DMS153 (cell line): ENCODE results near the gene NOS1.
"Not testable (repeated sequence)": the region's sequence is repeated elsewhere in the genome, so short reads cannot be mapped to it uniquely, and the experiment has no call there.

Experiments
- DNase-seq: peaks from one replicate; lab custom pipeline; 2025; lab: John Stamatoyannopoulos, UW

The NOS1 gene

DNA sequence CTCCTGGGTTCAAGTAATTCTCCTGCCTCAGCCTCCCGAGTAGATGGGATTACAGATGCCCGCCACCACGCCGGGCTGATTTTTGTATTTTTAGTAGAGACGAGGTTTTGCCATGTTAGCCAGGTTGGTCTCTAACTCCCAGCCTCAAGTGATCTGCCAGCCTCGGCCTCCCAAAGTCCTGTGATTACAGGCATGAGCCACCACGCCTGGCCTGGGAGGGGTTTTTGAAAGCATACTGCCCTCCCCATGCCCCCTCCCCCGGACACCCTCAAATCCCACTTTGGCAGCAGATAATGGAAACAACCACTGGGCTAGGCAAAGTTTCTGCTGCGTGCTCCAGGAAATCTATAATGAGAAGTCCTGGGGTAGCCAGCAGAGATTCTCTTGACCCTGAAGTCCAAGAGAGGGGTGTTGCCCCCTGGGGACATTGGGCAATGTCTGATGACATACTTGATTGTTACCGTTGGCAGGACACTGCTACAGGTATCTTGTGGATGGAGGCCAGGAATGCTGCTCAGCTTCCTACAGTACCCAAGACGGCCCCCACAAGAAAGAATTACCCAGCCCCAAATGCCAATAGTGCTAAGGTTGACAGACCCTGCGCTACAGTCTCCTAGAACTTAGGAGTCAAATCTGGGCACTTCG lies 152.5 kb downstream of the NOS1 start:
- no peak for DNase-seq

DNA sequence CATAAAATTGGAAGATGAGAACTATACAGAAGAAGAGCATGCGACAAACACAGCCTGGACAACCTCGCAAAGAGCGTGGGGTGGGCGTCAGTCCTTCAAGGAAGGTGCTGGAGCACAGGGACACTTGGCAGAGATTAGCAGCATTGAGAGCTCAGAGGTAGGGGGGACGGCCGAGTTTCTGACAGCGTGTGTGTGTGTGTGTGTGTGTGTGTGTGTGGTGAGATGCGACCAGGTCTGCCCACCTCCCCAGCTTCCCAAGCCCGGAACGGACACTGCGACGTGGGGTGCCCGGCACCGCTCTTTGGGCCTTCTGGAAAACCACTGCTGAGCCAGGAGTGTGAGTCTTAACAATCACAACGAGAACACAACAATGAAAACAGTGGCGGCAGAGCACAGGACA lies 153.2 kb downstream of the NOS1 start:
- DNase-seq, result no peak

DNA sequence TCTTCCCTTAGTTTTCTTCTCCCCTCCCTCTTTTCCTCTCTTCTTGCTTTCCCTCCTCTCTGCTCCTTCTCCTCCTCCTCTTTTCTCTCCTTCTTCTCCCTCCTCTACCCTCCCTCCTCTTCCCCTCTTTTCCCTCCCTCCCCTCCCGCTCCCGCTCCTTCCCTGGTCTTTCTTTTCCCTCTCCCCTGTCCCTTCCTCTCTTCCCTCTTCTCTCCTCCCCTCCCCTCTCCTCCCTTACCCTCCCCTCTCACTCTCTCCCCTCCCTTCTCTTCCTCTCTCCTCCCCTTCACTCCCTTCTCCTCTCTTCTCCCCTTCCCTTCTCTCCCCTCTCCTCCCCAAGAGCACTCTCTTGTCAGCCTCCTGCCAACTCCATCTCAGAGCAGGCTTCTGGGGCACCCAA lies 153.8 kb downstream of the NOS1 start:
- DNase-seq, result no peak

DNA sequence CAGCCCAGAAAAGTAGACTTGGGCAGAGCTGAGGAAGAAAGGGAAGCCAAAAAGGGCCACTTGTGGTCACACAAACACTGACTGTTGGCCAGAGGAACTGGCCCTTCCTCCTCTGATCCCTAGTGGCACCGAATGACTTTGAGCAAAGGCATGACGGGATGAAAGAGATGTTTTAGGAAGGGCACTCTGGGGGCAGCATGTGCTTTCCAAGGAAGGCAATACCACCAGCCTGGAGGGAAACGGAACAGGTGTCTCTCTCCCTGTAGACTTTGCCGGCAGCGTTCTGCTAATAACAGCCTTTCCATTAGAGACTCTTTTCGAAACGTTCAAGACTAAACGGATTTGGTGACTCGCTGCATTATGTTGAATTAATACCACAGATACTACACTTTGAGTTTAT lies 158.9 kb downstream of the NOS1 start:
- DNase-seq, result no peak

DNA sequence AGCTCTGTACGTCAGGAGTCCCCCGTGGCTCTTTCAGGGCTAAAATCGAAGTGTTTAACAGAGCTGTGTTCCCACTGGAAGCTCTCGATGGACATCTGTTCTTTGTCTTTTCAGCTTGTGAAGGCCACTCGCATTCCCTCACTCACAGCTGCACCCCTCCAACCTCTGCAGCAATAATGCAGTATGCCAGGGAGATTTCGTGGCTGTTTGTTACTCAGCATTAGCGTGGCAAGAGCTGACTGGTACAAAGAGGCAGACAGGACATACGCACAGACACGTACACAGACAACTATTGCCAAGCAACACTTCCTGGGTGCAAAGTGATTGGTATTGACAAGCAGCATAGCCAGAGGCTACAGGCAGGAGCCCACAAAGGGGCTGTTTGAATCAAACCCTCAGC lies 159.4 kb downstream of the NOS1 start:
- DNase-seq, result no peak

DNA sequence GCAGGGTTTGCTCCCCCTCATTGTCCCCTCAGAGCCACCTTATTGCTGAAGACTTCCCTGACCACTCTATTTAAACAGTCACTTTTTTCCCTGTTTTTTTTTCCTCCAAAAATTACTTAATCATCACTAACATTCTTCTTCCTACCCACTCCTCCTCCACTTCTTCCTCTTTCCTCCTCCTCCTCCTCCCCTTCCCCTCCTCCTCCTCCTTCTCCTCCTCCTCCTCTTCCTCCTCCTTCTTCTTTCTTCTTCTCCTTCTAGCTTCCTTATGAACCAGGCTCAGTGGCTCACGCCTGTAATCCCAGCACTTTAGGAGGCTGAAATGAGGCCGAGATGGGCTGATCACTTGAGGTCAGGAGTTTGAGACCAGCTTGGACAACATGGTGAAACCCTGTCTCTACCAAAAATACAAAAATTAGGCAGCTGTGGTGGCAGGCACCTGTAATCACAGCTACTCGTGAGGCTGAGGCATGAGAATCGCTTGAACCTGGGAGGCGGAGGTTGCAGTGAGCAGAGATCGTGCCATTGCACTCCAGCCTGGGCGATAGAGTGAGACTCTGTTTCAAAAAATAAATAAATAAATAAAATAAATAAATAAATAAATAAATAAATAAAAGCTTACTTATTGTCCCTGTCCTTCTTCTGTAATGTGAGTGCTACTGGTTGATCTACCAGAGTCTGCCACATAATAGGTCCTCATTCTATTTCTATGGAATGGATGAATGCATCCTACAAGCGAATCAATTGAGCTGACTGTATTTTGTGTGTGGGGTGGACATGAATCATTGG lies 161.3 kb downstream of the NOS1 start:
- DNase-seq, result not testable (repeated sequence)

DNA sequence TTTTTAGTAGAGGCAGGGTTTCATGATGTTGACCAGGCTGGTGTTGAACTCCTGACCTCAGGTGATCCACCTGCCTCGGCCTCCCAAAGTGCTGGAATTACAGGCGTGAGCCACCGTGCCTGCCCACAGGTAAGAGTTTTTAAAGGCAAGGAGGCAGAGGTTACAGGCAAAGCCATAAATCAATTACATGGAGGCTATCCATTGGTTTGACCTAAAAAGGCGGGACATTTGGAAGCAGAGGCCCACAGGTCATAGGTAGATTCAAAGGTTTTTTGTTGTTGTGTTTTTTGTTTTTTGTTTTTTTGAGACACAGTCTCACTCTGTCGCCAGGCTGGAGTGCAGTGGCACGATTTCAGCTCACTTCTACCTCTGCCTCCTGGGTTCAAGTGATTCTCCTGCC lies 165.1 kb downstream of the NOS1 start:
- not testable (repeated sequence) for DNase-seq

DNA sequence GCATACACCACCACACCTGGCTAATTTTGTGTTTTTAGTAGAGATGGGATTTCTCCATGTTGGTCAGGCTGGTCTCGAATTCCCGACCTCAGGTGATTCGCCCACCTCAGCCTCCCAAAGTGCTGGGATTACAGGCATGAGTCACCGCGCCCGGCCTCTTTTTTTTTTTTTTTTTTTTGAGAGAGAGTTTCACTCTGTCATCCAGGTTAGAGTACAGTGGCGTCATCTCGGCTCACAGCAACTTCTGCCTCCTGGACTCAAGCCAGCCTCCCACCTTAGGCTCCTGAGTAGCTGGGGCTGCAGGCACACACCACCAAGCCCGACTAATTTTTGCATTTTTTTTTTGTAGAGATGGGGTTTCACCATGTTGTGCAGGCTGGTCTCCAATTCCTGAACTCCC lies 166.4 kb downstream of the NOS1 start:
- DNase-seq, result not testable (repeated sequence)

DNA sequence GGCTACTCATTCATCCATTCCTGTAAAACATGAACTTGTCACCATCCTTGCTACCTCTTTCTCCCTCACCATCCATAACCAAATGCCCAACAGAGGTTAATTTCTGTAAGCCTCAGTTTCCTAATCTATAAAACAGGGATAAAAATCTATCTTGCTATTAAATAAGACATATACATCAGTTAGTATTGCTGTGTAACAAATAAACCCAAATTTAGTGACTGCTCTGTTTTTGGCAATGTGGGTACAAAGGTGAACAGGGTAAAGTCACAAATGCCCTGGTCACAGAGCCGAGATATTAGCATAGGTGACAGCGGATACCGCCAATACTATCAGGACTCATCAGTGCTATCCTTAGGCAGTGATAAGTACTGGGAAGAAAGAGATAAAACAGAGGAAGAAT lies 167.5 kb downstream of the NOS1 start:
- no peak for DNase-seq

DNA sequence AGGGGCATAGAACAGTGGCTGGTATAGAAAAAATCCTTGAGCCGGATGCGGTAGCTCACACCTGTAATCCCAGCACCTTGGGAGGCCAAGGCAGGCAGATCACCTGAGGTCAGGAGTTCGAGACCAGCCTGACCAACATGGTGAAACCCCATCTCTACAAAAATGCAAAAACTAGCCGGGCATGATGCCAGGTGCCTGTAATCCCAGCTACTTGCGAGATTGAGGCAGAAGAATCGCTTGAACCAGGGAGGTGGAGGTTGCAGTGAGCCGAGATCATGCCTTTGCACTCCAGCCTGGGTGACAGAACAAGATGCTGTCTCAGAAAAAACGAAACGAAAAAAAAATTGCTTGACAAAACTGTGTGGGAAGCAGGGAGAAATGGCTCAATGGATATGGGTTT lies 168.8 kb downstream of the NOS1 start:
- DNase-seq, result not testable (repeated sequence)

DNA sequence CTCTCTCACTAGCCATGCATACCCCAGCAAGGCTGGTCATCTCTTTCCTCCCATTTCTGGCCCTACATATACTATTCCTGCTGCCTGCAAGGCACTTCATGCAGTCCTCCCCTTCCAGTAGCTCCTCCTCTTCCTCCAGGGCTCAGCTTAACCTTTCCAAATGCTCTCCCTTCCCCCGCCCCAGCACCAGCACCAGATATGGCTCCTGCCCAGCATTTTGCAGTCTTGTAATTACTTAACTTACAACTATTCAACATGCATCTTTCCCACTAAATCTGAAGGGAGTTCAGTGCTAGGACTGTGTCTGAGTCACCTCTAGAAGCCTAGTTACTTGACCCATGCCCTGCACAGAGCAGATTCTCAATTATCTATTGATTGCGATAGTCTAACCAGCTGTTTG lies 169.4 kb downstream of the NOS1 start:
- no peak for DNase-seq

DNA sequence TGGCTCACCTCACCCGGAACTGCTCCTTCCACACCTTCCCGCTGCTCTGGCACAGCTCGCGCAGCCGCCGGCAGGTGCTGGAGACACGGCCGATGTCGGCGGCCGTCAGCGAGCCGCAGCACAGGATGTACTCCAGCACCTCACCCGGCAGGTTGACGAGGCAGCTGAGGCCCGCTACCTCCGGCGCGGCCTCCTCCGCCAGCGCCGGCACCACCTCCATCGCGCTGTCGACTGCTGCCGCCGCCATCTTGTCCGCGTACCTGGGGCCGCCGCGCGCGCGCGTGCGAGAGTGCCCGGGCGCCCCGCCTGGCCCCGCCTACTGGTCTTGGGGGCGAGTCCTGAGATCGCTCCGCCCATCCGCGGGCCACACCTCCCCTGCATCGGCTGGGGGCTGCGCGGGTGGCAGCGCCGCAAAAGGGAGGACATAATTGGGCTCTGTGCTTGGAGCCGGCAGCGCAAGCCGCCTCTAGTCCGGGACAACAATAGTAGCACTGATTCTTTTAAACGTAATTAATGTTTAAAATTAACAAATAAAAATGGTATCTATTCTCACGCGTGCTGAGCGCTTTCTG lies 171.1 kb downstream of the NOS1 start, which contains the start of gene FBXO21:
FBXO21 (minus strand) TSS at position 261 of the 572 bp plus-strand sequence; CDS start at position 247, 14 bp downstream.
- DNase-seq, result peak; percentile 75

DNA sequence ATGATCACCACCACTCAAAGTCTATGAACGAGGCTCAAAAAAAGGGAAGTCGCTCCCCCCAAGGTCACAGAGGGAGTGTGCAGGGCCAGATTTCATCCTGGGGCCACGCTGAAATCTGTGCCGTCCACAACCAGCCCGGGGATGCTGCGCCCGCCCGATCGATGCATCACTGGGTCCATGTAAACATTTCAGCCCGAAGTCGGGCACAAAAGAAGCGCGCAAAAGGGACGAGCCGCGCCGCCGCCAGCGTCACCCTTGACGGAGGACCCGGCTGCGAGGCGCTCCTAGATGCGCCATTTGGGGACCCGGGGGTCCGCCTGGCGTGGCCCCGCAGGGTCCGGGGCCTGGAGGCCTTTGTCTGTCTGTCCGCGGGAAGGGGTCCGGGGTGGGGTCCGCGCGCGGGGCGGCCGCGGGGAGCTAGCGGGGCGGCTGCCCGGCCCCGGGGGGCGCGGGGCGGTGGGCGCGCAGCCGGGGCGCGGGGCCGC lies 171.7 kb downstream of the NOS1 start:
- DNase-seq, result no peak

DNA sequence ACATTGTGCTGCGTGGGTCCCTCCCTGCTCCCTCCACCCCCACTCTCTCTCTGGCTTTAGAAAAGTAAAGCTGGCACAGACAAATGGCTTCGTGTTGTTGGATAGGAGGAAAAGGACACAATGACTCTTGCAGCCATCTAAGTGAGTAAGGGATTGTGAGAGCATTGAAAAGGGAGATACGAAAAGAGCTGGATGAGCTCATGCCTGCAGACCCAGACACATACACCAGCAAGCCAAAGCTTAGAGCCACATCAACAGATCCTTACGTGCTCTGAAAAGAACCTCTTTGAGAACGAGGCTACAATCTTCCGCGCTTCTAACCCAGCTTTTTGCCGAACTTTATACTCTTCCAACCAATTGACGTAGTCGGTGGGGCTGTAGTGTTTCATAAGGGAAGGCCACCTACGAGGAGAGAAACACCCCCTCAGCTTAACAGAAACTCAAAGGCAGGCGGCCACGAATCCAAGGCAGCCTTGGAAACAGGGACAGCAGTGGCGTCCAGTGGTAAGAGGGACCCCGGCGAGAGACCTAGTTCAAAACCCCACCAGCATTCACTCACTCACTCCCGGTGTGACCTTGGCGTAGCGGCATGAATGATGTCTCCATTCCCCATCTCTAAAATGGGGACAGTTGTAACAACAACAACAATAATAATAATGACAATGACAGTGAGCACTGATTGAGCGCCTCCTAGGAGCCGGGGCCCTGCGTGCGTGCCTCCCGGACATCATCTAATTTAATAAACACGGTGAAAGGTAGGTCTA lies 172.3 kb downstream of the NOS1 start:
- no peak for DNase-seq

DNA sequence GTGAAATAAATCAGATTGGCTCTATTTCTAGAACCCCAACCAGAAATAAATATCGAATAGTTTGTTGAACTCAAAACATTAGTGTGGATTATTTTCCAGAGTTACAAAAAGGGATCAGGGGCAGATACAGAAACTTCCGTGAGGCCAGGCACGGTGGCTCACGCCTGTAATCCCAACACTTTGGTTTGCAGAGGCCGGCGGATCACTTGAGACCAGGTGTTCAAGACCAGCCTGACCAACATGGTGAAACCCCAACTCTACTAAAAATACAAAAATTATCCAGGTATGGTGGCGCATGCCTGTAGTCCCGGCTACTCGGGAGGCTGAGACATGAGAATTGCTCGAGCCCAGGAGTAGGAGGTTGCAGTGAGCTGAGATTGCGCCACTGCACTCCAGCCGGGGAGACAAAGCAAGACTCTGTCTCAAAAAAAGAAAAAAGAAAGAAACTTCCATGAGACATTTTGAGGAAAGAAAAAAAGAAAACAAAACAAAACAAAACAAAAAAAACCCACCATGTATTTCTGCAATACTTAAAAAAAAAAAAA lies 173.2 kb downstream of the NOS1 start:
- no peak for DNase-seq

DNA sequence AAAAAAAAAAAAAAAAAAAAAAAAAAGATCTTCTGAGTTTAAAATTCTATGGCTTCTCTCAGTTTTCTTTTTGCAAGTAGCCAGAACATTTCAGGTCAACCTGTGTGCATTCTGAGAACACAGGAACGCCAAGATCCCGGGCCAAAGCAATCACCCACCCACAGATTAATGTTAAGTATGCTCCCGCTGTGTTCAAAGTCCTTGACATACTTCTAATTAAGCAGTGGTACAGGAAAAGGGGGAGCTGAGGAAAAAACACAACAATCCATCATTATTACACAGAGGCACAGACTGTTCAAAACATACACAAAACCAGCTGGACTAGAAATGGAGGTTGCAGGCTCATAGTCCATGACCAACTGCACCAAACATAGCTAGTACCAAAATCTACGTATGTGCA lies 174.0 kb downstream of the NOS1 start:
- no peak for DNase-seq

DNA sequence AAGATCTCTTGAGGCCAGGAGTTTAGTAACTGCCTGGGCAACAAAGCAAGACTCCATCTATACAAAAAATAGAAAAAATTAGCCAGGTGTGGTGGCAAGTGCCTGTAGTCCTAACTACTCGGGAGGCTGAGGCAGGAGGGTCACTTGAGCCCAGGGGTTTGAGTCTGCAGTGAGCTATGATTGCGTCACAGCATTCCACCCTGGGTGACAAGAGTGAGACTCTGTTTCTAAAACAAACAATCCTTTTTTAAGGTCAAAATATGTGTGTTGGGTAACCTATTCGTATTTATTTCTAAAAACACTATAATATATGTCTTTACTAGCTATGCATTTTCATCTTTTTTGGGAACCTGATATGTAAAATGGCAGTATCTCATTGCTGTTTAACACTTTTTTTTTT lies 178.6 kb downstream of the NOS1 start:
- DNase-seq, result no peak

DNA sequence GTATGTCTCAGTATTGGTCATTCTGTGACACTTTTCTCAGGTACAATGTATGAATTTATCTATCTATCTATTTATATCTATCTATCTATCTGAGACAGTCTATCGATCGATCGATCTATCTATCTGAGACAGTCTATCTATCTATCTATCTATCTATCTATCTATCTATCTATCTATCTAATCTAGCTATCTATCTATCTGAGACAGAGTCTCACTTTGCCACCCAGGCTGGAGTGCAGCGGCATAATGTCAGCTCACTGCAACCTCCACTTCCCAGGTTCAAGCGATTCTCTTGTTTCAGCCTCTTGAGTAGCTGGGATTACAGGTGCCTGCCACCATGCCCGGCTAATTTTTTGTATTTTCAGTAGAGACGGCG lies 180.0 kb downstream of the NOS1 start:
- DNase-seq, result not testable (repeated sequence)

DNA sequence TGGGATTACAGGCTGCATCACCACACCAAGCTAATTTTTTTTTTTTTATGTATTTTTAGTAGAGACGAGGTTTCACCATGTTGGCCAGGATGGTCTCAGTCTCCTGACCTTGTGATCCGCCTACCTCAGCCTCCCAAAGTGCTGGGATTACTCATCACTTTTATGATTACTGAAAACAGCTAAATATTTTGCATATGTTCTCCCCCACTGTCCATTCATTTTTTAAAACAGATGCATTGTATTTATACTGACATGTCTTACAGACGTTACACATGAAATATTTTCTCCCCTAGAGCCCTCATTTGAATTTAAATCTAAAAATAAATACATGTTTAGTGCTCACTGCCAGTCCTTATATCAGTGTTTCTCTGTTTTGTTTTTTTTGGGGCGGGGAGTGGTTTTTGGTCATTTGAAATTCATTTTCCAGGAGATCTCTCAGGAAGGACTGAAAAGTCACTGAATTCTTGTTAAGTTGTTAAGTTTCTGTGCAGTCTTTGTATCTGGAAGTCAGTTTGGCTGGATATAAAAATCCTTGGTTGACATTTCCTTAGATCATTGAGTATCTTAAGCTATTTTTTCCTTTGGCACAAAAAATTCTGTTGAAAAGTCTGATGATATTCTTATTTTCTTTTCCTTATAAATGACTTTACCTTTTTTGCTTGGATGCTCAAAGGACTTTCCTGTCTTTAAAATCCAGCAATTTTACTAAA lies 180.5 kb downstream of the NOS1 start:
- DNase-seq, result no peak

DNA sequence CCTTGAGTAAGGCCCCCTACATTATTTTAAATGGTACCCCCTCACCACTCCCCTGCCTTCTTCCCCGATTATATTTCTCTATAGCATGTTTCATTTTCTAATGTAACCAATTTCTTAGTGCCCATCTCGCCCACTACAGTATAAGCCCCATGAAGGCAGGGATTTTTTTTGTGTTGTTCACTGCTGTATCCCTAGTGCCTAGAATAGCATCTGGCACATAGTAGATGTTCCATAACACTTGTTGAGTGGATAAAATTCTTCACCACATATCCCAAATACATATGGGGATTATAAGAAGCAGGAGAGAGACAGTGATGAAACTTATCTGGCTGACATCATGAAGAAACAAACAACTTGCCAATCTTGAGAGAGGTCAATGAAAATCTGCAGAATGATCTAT lies 182.7 kb downstream of the NOS1 start:
- DNase-seq, result no peak

DNA sequence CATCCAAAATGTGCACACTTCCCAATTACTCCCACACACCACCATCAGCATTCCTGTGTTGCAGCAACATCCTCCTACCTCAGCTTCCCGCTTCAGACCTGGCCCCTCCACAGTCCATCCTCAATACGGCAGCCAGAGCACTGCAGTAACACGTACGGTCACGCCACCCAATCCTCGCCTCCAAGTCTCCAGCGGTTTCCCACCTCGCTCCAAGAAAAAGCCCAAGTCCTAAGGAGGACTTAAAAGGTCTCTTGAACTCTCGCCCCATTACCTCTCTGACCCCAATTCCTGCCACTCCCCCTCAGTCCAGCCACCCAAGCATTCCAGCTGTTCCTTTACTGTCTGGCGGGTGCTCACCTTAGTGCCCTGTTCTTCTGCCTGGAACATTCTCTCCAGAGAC lies 183.1 kb downstream of the NOS1 start:
- no peak for DNase-seq

DNA sequence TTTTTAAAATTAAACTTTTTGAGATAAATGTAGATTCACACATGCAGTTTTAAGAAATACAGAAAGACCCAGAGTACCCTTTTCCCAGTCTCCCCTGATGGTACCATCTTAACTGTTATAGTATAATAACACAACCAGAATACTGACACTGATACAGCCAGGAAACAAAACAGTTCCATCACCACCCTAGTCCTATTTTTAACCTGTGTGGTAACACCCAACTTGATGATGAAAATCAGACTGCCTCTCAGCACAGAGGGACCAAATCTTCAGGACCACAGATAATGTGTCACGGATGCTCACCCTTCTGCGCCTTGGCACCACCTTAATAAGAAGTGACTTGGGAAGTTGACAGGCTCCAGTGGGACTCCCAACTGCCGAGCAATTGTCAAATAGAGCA lies 189.3 kb downstream of the NOS1 start:
- no peak for DNase-seq
